HG03108 (cell line): ENCODE data around the gene LPCAT1.
"Not testable (repeated sequence)": the region's sequence is repeated elsewhere in the genome, so short reads cannot be mapped to it uniquely, and the experiment has no call there.

Experiments used
- ATAC-seq: cut with Tn5 transposase; IDR thresholded peaks from one replicate; pipeline ENCODE4 v1.9.1; 2021; ENCODE audit warnings: moderate library complexity; ENCODE audit not compliant: unreplicated experiment

The LPCAT1 gene

GRCh38 chr5:1468629-1469527, 54.9 kb downstream of the LPCAT1 start:
- no peak for ATAC-seq

GRCh38 chr5:1468247-1468612, 55.5 kb downstream of the LPCAT1 start:
- no peak for ATAC-seq

GRCh38 chr5:1467341-1468246, 56.2 kb downstream of the LPCAT1 start:
- ATAC-seq: no peak

- no peak for ATAC-seq
Measured at GRCh38 chr5:1466631-1467265, 57.0 kb downstream of the LPCAT1 start.

DNA sequence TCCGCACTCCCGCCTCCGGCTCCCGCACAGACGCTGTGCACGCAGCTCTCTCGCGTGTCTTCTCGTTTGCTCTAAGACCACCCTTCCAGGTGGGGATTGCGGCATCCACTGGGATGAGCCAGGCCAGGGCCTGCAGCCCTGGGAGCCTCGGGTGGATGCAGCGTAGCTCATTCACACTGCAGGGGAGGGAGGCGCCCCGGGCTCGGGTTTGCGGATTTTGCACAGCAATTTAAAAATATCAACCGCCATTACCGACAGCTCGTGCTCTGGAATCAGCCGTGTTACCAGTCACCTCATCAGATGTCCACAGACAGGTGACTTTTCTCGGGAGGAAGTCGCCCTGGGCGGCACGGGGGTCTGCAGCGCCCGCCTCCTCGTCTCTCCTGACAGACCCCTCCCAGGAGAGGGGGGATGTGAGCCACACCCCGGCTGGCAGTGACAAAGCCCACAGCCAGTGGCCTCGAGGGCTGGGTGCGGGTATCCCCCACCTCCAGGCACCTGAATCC, 57.7 kb downstream of the LPCAT1 start:
- ATAC-seq: no peak

DNA sequence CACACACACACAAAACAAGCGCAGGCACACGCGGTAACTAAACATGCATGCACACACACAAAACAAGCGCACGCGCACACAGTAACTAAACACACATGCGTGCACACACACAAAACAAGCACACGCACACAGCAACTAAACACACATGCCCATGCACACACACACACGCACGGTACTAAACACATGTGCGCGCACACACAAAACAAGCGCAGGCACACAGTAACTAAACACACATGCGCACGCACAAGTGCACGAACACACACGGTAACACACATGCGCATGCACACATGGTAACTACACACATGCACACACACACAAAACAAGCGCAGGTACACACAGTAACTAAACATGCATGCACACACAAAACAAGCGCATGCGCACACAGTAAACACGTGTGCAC, 58.6 kb downstream of the LPCAT1 start:
- ATAC-seq: no peak

GRCh38 chr5:1464511-1464910, 59.2 kb downstream of the LPCAT1 start:
- ATAC-seq: no peak

DNA sequence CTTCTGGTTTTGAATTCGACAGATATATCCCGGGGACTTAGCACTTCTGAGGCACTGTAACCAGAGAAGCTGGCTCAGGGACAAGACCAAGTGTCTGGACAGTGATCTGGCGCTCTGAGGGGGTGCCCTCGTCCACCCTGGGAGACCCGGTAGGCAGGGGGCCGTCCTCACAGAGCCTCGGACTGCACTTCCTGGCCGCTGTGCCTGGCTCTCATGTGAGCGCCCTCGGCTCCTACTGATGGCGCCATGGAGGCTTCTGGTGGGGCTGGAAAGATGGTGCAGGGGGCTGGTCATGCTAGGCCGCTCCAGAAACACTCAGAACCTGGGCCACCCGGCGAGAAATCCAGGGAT, 59.7 kb downstream of the LPCAT1 start:
- no peak for ATAC-seq

- no peak for ATAC-seq
Measured at GRCh38 chr5:1463326-1464095, 60.2 kb downstream of the LPCAT1 start.

DNA sequence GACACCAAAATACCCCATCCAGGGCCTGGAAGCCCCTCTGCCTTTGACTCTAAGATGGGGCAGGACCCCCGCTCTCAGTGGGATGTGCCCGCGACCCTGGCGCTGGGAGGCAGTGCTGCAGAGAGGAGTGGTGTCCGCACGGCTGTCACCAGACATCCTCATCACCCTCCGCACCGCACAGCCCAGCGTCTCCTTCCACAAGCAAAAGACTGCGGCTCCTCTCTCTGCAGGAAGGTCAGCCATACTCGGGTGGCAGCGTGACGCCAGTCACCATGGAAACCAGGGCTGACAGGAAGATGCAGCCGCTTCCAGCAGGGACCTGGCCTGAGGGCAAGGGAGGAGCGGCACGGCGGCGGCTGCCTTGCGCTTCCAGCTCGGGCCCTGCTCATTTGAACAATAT, 61.4 kb downstream of the LPCAT1 start:
- no peak for ATAC-seq

GRCh38 chr5:1461396-1461795, 62.4 kb downstream of the LPCAT1 start:
- ATAC-seq: no peak

DNA sequence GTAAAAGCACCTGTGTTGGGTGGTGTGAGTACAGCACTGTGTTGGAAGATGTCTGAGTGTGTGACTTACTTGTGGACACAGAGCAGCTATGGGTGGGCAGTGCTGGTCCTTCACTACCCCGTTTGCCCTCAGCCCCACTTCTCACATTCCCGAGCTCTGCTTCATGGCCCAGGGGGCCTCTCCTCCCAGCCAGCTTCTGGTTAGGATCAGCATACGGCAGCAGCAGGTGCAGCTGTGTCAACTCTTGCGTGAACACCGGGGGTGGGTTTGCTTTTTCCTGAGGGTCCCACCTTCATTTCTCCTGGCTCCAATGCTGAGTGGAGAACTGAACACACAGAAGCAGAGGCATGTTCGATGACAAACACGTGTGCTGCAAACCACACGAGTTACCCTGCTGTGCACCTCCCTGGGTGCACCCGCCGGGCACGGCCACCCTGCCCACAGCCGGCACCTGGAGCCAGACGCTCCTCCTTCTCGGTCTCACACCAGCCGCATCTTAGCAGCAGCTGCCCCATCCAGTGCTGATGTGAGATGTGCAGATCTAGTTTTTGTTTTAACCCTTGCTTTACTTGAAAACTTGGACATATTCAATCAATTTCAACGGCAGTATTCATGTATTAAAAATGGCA, 63.6 kb downstream of the LPCAT1 start:
- ATAC-seq: no peak

DNA sequence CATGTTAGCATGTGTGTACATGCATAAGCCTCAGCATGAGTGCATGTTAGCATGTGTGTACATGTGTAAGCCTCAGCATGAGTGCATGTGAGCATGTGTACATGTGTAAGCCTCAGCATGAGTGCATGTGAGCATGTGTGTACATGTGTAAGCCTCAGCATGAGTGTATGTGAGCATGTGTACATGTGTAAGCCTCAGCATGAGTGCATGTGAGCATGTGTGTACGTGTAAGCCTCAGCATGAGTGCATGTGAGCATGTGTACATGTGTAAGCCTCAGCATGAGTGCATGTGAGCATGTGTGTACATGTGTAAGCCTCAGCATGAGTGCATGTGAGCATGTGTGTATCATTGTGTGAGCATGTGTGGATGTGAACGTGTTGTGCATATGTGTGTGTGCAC, 64.3 kb downstream of the LPCAT1 start:
- ATAC-seq: not testable (repeated sequence)

GRCh38 chr5:1456110-1456881, 67.5 kb downstream of the LPCAT1 start:
- ATAC-seq: not testable (repeated sequence)

GRCh38 chr5:1453613-1454012, 70.1 kb downstream of the LPCAT1 start:
- ATAC-seq: no peak

GRCh38 chr5:1449081-1449630, 74.6 kb downstream of the LPCAT1 start:
- ATAC-seq: no peak

- ATAC-seq: no peak
Measured at GRCh38 chr5:1448511-1449011, 75.2 kb downstream of the LPCAT1 start.

DNA sequence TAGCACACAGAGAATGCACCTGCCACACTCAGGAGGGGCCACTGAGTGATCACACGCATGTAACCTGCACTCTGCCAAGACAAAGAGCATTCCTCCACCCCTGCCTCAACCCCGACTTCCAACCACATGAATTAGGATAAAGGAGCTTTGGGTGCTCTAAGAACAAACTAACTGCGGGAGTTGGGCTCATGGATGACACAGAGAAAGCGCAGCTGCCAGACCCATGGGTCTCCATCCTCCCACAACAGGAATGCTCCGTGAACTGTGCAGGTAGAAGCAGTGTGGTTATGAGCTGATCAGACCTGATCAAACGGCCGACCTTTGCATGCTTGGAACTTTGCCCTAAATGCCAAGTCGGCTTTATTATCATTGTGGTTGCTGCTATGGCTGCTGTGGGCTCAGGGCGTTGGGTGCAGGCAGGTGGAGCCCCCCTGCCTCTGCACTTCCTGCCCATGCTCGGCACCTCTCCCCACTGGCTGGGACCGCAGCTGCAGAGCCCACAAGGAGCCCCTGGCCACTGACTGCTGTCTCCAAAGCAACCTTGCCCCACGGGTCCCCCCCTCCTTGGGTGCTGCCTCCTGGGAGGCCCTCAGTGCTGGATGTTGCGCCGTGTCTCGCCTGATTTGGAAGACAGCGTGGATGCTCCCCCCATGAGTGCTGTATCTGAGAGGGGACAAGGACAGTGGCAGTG, 75.9 kb downstream of the LPCAT1 start:
- no peak for ATAC-seq
